ENCODE measurements around the gene GRIN3B. TPM values are rescaled to one million over a fixed set of nuclear protein-coding genes. Genes with fewer than 3 reads are reported as not detected.
A peak's percentile ranks its signal among the peaks of the same experiment; 100 is the strongest.

GRIN3B gene
- total and polyA plus RNA-seq, 5 donors from 2014 or later: not detected

GRCh38 chr19:1025960-1026782 lies 26.0 kb downstream of the GRIN3B start, which contains the start of gene CNN2:
CNN2 (plus strand) TSS chr19:1026608; CDS start chr19:1026662, 54 bp downstream.
- H3K4me1 ChIP-seq (ENCODE audit: control insufficient read depth, insufficient read depth, low read length, poor library complexity, severe bottlenecking): peaks cover 52% of the 10 kb centered on the region
- Mint-ChIP-seq H3K27me3 (peaks cover 6% of the 10 kb centered on the region), H3K4me3 (peak within 1 kb of the TSS; percentile 97 to 100 (median 98)), H3K9me3 (no peaks in the 10 kb centered on the region), H3K4me1 (peaks cover 4 to 35% (median 9%) of the 10 kb centered on the region in 4 donors), H3K27ac (peak within 1 kb of the TSS; percentile 86 to 96 (median 92)), H3K36me3 (peaks cover 8% of the 10 kb centered on the region)
- peak within 1 kb of the TSS; percentile 82 for H3K27ac ChIP-seq (ENCODE audit: insufficient read depth, low read length, poor library complexity, severe bottlenecking)
- peak; percentile 43 to 44 for ATAC-seq (ENCODE audit: low read depth in 2 of 2)
- peak within 1 kb of the TSS; percentile 85 for H3K4me3 ChIP-seq (ENCODE audit: low read depth, low read length)
- no peaks in the 10 kb centered on the region for H3K9me3 ChIP-seq (ENCODE audit: control insufficient read depth in 2 of 2, low read length in 2 of 2)
- peak; percentile 54 to 73 (median 67) for DNase-seq
- H3K36me3 ChIP-seq (ENCODE audit: control insufficient read depth, insufficient read depth, low read length): peaks cover 8% of the 10 kb centered on the region
- no peaks in the 10 kb centered on the region for H3K27me3 ChIP-seq (ENCODE audit: control insufficient read depth, insufficient read depth, low read length)

GRCh38 chr19:1026783-1027649 lies 26.8 kb downstream of the GRIN3B start:
- Mint-ChIP-seq H3K27me3 (no peaks in the 10 kb centered on the region), H3K4me3 (peak overlapping the region; percentile 97 to 100 (median 98)), H3K36me3 (peaks cover 8% of the 10 kb centered on the region), H3K4me1 (peaks cover 0 to 29% (median 5%) of the 10 kb centered on the region in 4 donors), H3K9me3 (no peaks in the 10 kb centered on the region), H3K27ac (peak overlapping the region; percentile 86 to 96 (median 92))
- Histone ChIP-seq H3K36me3 (ENCODE audit: control insufficient read depth, insufficient read depth, low read length) (peaks cover 12% of the 10 kb centered on the region), H3K4me1 (ENCODE audit: control insufficient read depth, insufficient read depth, low read length, poor library complexity, severe bottlenecking) (peaks cover 47% of the 10 kb centered on the region), H3K4me3 (ENCODE audit: low read depth, low read length) (peak overlapping the region; percentile 85), H3K9me3 (ENCODE audit: control insufficient read depth in 2 of 2, low read length in 2 of 2) (no peaks in the 10 kb centered on the region), H3K27ac (ENCODE audit: insufficient read depth, low read length, poor library complexity, severe bottlenecking) (peak overlapping the region; percentile 82), H3K27me3 (ENCODE audit: control insufficient read depth, insufficient read depth, low read length) (no peaks in the 10 kb centered on the region)
- ATAC-seq (ENCODE audit: low read depth in 2 of 2) (peak in 1 of 2 donors; percentile 1), DNase-seq (peak in 2 of 3 donors; percentile 43 to 51)

- H3K27ac ChIP-seq (ENCODE audit: insufficient read depth, low read length, poor library complexity, severe bottlenecking): peak overlapping the region; percentile 82
- H3K4me1 Mint-ChIP-seq: peaks cover 0 to 33% (median 5%) of the 10 kb centered on the region in 4 donors
- peak in 1 of 3 donors; percentile 44 for DNase-seq
Observed at GRCh38 chr19:1027650-1028061, 27.4 kb downstream of the GRIN3B start.

GRCh38 chr19:1028062-1028926 lies 28.1 kb downstream of the GRIN3B start:
- peak overlapping the region; percentile 56 to 90 (median 85) for H3K27ac Mint-ChIP-seq
- no peaks in the 10 kb centered on the region for H3K9me3 ChIP-seq (ENCODE audit: control insufficient read depth in 2 of 2, low read length in 2 of 2)
- H3K27me3 Mint-ChIP-seq: no peaks in the 10 kb centered on the region
- peaks cover 22% of the 10 kb centered on the region for H3K36me3 ChIP-seq (ENCODE audit: control insufficient read depth, insufficient read depth, low read length)
- H3K27me3 ChIP-seq (ENCODE audit: control insufficient read depth, insufficient read depth, low read length): no peaks in the 10 kb centered on the region
- peaks cover 47% of the 10 kb centered on the region for H3K4me1 ChIP-seq (ENCODE audit: control insufficient read depth, insufficient read depth, low read length, poor library complexity, severe bottlenecking)
- H3K36me3 Mint-ChIP-seq: peaks cover 11% of the 10 kb centered on the region
- DNase-seq: peak; percentile 52 to 92 (median 73)
- peak overlapping the region; percentile 97 to 99 (median 98) for H3K4me3 Mint-ChIP-seq
- peak overlapping the region; percentile 82 for H3K27ac ChIP-seq (ENCODE audit: insufficient read depth, low read length, poor library complexity, severe bottlenecking)
- H3K4me1 Mint-ChIP-seq: peaks cover 0 to 37% (median 5%) of the 10 kb centered on the region in 4 donors
- peak overlapping the region; percentile 61 for H3K4me3 ChIP-seq (ENCODE audit: low read depth, low read length)
- peak; percentile 68 to 78 for ATAC-seq (ENCODE audit: low read depth in 2 of 2)
- H3K9me3 Mint-ChIP-seq: no peaks in the 10 kb centered on the region

More at GRCh38 chr19:1027650-1028061, 27.4 kb downstream of the GRIN3B start:
- Mint-ChIP-seq H3K27me3 (no peaks in the 10 kb centered on the region), H3K4me3 (peak overlapping the region; percentile 97 to 100 (median 98)), H3K9me3 (no peaks in the 10 kb centered on the region), H3K36me3 (peaks cover 11% of the 10 kb centered on the region), H3K27ac (peak overlapping the region; percentile 56 to 92 (median 86))
- Histone ChIP-seq H3K4me1 (ENCODE audit: control insufficient read depth, insufficient read depth, low read length, poor library complexity, severe bottlenecking) (peaks cover 47% of the 10 kb centered on the region), H3K27me3 (ENCODE audit: control insufficient read depth, insufficient read depth, low read length) (no peaks in the 10 kb centered on the region), H3K4me3 (ENCODE audit: low read depth, low read length) (peak overlapping the region; percentile 85), H3K36me3 (ENCODE audit: control insufficient read depth, insufficient read depth, low read length) (peaks cover 18% of the 10 kb centered on the region), H3K9me3 (ENCODE audit: control insufficient read depth in 2 of 2, low read length in 2 of 2) (no peaks in the 10 kb centered on the region)
- ATAC-seq (ENCODE audit: low read depth in 2 of 2): peak; percentile 19 to 29

- no peaks in the 10 kb centered on the region for H3K9me3 Mint-ChIP-seq
- no peaks in the 10 kb centered on the region for H3K9me3 ChIP-seq (ENCODE audit: control insufficient read depth in 2 of 2, low read length in 2 of 2)
- peaks cover 14% of the 10 kb centered on the region for H3K36me3 Mint-ChIP-seq
- H3K4me1 Mint-ChIP-seq: peaks cover 2 to 49% (median 4%) of the 10 kb centered on the region in 4 donors
- peak overlapping the region in 1 of 4 donors; percentile 28 for H3K4me3 Mint-ChIP-seq
- ATAC-seq (ENCODE audit: low read depth in 2 of 2): no peak
- no peaks in the 10 kb centered on the region for H3K27me3 Mint-ChIP-seq
- H3K27ac ChIP-seq (ENCODE audit: insufficient read depth, low read length, poor library complexity, severe bottlenecking): no peak overlapping the region
- peaks cover 41% of the 10 kb centered on the region for H3K36me3 ChIP-seq (ENCODE audit: control insufficient read depth, insufficient read depth, low read length)
- no peak for DNase-seq
- no peaks in the 10 kb centered on the region for H3K27me3 ChIP-seq (ENCODE audit: control insufficient read depth, insufficient read depth, low read length)
- no peak overlapping the region for H3K27ac Mint-ChIP-seq
- no peak overlapping the region for H3K4me3 ChIP-seq (ENCODE audit: low read depth, low read length)
- H3K4me1 ChIP-seq (ENCODE audit: control insufficient read depth, insufficient read depth, low read length, poor library complexity, severe bottlenecking): peaks cover 34% of the 10 kb centered on the region
Observed at GRCh38 chr19:1032264-1032867, 32.1 kb downstream of the GRIN3B start.

- H3K27ac Mint-ChIP-seq: no peak overlapping the region
- no peak overlapping the region for H3K4me3 ChIP-seq (ENCODE audit: low read depth, low read length)
- H3K4me1 ChIP-seq (ENCODE audit: control insufficient read depth, insufficient read depth, low read length, poor library complexity, severe bottlenecking): peaks cover 37% of the 10 kb centered on the region
- H3K9me3 ChIP-seq (ENCODE audit: control insufficient read depth in 2 of 2, low read length in 2 of 2): no peaks in the 10 kb centered on the region
- DNase-seq: no peak
- peaks cover 0 to 2% (median 0%) of the 10 kb centered on the region in 7 donors for H3K9me3 Mint-ChIP-seq
- peak overlapping the region in 1 of 4 donors; percentile 47 for H3K4me3 Mint-ChIP-seq
- H3K27me3 ChIP-seq (ENCODE audit: control insufficient read depth, insufficient read depth, low read length): no peaks in the 10 kb centered on the region
- no peak overlapping the region for H3K27ac ChIP-seq (ENCODE audit: insufficient read depth, low read length, poor library complexity, severe bottlenecking)
- no peaks in the 10 kb centered on the region for H3K27me3 Mint-ChIP-seq
- peaks cover 38% of the 10 kb centered on the region for H3K36me3 ChIP-seq (ENCODE audit: control insufficient read depth, insufficient read depth, low read length)
- peaks cover 0 to 67% (median 24%) of the 10 kb centered on the region in 4 donors for H3K4me1 Mint-ChIP-seq
- no peak for ATAC-seq (ENCODE audit: low read depth in 2 of 2)
- peaks cover 21% of the 10 kb centered on the region for H3K36me3 Mint-ChIP-seq
Observed at GRCh38 chr19:1035998-1036621, 35.9 kb downstream of the GRIN3B start.
